Measurements from ENCODE around the gene IQCM.

- no peak for TF ChIP-seq POLR2A (IDR thresholded peaks at IDR 0.05)
- no peak for TF ChIP-seq CTCF (IDR thresholded peaks at IDR 0.05)
These were observed 8.2 kb upstream of the IQCM start for GRCh38 chr4:149823769-149824221.
